ENCODE measurements around the gene SAAL1. TPM values are rescaled to one million over a fixed set of nuclear protein-coding genes. Genes with fewer than 3 reads are reported as not detected.

SAAL1 gene
- total and polyA plus RNA-seq, 4 donors, result 5.5 to 15.1 (median 11.3) TPM

DNA sequence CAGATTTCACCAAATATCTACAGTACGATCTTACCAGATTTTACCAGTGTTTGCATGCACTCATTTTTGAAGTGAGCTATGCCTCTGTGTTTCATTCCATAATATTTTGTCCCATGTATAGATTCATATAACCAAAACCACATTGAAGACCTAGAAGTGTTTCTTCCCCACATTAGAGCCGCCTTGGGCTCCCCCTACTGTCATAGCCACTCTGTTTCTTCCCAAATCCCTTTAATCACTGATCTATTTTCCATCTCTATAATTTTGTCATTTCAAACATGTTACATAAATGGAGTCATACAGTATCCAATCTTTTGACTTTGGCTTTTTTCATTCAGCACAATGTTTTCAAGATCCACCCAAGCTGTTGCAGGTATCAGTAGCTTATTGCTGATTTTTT lies 39.1 kb upstream of the SAAL1 start:
- DNase-seq (no peak), ATAC-seq (ENCODE audit: insufficient read depth, low FRiP score) (no peak)
- WGBS, 2 donors, result 51 to 70% methylated on average over 2 of the region's 2 CpGs
- no peaks in the 10 kb centered on the region for H3K4me1 ChIP-seq (ENCODE audit: control insufficient read depth in 5 of 5, insufficient read depth in 5 of 5, low read length in 5 of 5)
- no peaks in the 10 kb centered on the region for H3K36me3 ChIP-seq (ENCODE audit: control insufficient read depth in 4 of 4, insufficient read depth in 4 of 4, low read length in 4 of 4)
- H3K4me3 ChIP-seq, result no peak overlapping the region
- H3K27me3 ChIP-seq (ENCODE audit: control insufficient read depth in 3 of 3, insufficient read depth in 3 of 3, low read length in 2 of 3), result peaks cover 0 to 2% (median 0%) of the 10 kb centered on the region in 3 donors
- no peak overlapping the region for H3K9ac ChIP-seq (ENCODE audit: insufficient read depth in 1 of 2, low read length in 2 of 2)
- H3K27ac ChIP-seq (ENCODE audit: low read depth in 1 of 2, low read length in 1 of 2), result no peak overlapping the region
- TF ChIP-seq, protein P1, sequence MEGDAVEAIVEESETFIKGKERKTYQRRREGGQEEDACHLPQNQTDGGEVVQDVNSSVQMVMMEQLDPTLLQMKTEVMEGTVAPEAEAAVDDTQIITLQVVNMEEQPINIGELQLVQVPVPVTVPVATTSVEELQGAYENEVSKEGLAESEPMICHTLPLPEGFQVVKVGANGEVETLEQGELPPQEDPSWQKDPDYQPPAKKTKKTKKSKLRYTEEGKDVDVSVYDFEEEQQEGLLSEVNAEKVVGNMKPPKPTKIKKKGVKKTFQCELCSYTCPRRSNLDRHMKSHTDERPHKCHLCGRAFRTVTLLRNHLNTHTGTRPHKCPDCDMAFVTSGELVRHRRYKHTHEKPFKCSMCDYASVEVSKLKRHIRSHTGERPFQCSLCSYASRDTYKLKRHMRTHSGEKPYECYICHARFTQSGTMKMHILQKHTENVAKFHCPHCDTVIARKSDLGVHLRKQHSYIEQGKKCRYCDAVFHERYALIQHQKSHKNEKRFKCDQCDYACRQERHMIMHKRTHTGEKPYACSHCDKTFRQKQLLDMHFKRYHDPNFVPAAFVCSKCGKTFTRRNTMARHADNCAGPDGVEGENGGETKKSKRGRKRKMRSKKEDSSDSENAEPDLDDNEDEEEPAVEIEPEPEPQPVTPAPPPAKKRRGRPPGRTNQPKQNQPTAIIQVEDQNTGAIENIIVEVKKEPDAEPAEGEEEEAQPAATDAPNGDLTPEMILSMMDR (IDR thresholded peaks at IDR 0.05; ENCODE audit: control extremely low read depth, extremely low read depth), result no peak
- H3K9me3 ChIP-seq (ENCODE audit: control insufficient read depth in 4 of 4, insufficient read depth in 3 of 4, low read length in 3 of 4), result peaks cover 0 to 3% (median 0%) of the 10 kb centered on the region in 4 donors

DNA sequence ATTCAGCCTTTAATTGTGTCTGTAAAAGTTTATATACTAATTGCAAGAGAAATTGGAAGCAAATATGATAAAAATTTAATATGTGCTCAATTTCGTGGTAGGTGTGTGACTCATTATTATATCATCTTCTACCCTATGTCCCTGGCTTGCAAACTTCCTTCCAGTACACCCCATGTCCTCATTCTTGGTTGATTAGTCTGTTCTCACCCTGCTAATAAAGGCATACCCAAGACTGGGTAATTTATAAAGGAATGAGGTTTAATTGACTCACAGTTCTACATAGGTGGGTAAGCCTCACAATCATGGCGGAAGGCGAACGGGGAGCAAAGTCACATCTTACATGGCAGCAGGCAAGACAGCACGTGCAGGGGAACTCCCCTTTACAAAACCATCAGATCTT lies 38.4 kb upstream of the SAAL1 start:
- no peaks in the 10 kb centered on the region for H3K36me3 ChIP-seq (ENCODE audit: control insufficient read depth in 4 of 4, insufficient read depth in 4 of 4, low read length in 4 of 4)
- TF ChIP-seq, protein P1 (IDR thresholded peaks at IDR 0.05; ENCODE audit: control extremely low read depth, extremely low read depth), result no peak
- no peak overlapping the region for H3K27ac ChIP-seq (ENCODE audit: low read depth in 1 of 2, low read length in 1 of 2)
- no peak overlapping the region for H3K4me3 ChIP-seq
- peaks cover 0 to 3% (median 0%) of the 10 kb centered on the region in 4 donors for H3K9me3 ChIP-seq (ENCODE audit: control insufficient read depth in 4 of 4, insufficient read depth in 3 of 4, low read length in 3 of 4)
- H3K4me1 ChIP-seq (ENCODE audit: control insufficient read depth in 5 of 5, insufficient read depth in 5 of 5, low read length in 5 of 5), result no peaks in the 10 kb centered on the region
- no peaks in the 10 kb centered on the region for H3K27me3 ChIP-seq (ENCODE audit: control insufficient read depth in 3 of 3, insufficient read depth in 3 of 3, low read length in 2 of 3)
- WGBS, 2 donors, result 72 to 76% methylated on average over 5 of the region's 5 CpGs
- DNase-seq (no peak), ATAC-seq (ENCODE audit: insufficient read depth, low FRiP score) (no peak)
- H3K9ac ChIP-seq (ENCODE audit: insufficient read depth in 1 of 2, low read length in 2 of 2), result no peak overlapping the region

DNA sequence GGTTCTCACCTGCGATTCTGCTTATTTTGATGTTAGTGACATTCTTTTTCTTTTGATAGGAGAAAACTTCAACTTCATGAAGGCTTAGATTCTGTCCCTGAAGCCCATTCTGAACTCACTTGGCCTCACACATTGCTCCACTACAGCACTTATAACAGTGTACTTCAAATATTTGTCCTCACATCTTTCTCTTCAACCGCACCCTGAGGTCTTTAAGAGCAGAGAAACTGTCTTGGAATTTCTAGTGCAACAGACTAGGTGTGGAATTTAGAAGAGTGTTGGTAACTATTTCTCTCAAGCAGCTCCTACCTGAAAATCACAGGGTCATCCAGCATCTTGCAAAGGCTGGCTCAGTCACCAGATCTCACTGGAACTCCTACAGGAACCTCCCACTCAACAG lies 34.3 kb upstream of the SAAL1 start:
- Histone ChIP-seq H3K9ac (ENCODE audit: insufficient read depth in 1 of 2, low read length in 2 of 2) (no peak overlapping the region), H3K9me3 (ENCODE audit: control insufficient read depth in 4 of 4, insufficient read depth in 3 of 4, low read length in 3 of 4) (no peaks in the 10 kb centered on the region), H3K4me3 (no peak overlapping the region), H3K36me3 (ENCODE audit: control insufficient read depth in 4 of 4, insufficient read depth in 4 of 4, low read length in 4 of 4) (no peaks in the 10 kb centered on the region), H3K4me1 (ENCODE audit: control insufficient read depth in 5 of 5, insufficient read depth in 5 of 5, low read length in 5 of 5) (no peaks in the 10 kb centered on the region), H3K27ac (ENCODE audit: low read depth in 1 of 2, low read length in 1 of 2) (no peak overlapping the region), H3K27me3 (ENCODE audit: control insufficient read depth in 3 of 3, insufficient read depth in 3 of 3, low read length in 2 of 3) (no peaks in the 10 kb centered on the region)
- TF ChIP-seq, protein P1 (IDR thresholded peaks at IDR 0.05; ENCODE audit: control extremely low read depth, extremely low read depth), result no peak
- DNase-seq (no peak), ATAC-seq (ENCODE audit: insufficient read depth, low FRiP score) (no peak)
- 72 to 94% methylated on average over 2 of the region's 2 CpGs for WGBS, 2 donors

DNA sequence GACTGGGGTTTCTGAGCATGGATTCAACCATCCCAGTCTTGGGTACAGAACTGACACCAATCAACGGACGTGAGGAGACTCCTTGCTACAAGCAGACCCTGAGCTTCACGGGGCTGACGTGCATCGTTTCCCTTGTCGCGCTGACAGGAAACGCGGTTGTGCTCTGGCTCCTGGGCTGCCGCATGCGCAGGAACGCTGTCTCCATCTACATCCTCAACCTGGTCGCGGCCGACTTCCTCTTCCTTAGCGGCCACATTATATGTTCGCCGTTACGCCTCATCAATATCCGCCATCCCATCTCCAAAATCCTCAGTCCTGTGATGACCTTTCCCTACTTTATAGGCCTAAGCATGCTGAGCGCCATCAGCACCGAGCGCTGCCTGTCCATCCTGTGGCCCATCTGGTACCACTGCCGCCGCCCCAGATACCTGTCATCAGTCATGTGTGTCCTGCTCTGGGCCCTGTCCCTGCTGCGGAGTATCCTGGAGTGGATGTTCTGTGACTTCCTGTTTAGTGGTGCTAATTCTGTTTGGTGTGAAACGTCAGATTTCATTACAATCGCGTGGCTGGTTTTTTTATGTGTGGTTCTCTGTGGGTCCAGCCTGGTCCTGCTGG lies 31.4 kb upstream of the SAAL1 start:
- Histone ChIP-seq H3K9ac (ENCODE audit: insufficient read depth in 1 of 2, low read length in 2 of 2) (no peak overlapping the region), H3K9me3 (ENCODE audit: control insufficient read depth in 4 of 4, insufficient read depth in 3 of 4, low read length in 3 of 4) (no peaks in the 10 kb centered on the region), H3K36me3 (ENCODE audit: control insufficient read depth in 4 of 4, insufficient read depth in 4 of 4, low read length in 4 of 4) (no peaks in the 10 kb centered on the region), H3K4me3 (no peak overlapping the region), H3K27me3 (ENCODE audit: control insufficient read depth in 3 of 3, insufficient read depth in 3 of 3, low read length in 2 of 3) (peaks cover 0 to 3% (median 0%) of the 10 kb centered on the region in 3 donors), H3K27ac (ENCODE audit: low read depth in 1 of 2, low read length in 1 of 2) (no peak overlapping the region), H3K4me1 (ENCODE audit: control insufficient read depth in 5 of 5, insufficient read depth in 5 of 5, low read length in 5 of 5) (no peaks in the 10 kb centered on the region)
- TF ChIP-seq, protein P1 (IDR thresholded peaks at IDR 0.05; ENCODE audit: control extremely low read depth, extremely low read depth), result no peak
- 93 to 94% methylated on average over 29 of the region's 29 CpGs for WGBS, 2 donors
- DNase-seq (no peak), ATAC-seq (ENCODE audit: insufficient read depth, low FRiP score) (no peak)

Measured in lung (tissue), 12 donors.